ENCODE measurements around the gene YIF1A.

GRCh38 chr11:66335531-66336233 lies 46.7 kb upstream of the YIF1A start:
- TF ChIP-seq CTCF (IDR thresholded peaks at IDR 0.05) (no peak), POLR2A (IDR thresholded peaks at IDR 0.05) (no peak), POLR2AphosphoS5 (IDR thresholded peaks at IDR 0.05) (peak in 1 of 2 donors; percentile 13), EP300 (IDR thresholded peaks at IDR 0.05) (no peak)
